Right renal cortex interstitium (tissue), 3 donors: ENCODE measurements around the gene CYP1B1. TPM values are rescaled to one million over a fixed set of nuclear protein-coding genes. Genes with fewer than 3 reads are reported as not detected.

Experiments used
- DNase-seq, 3 donors: peaks; one replicate each; pipeline ENCODE4 v3.0.0-alpha.2; 2013; ENCODE audit warnings: low read depth in 3 of 3, low spot score in 2 of 3
- polyA plus RNA-seq, 3 donors: library from polyadenylated mRNA; unstranded; fragments of 120-200 nt; gene quantifications; one replicate each; pipeline ENCODE4 v1.2.1, GENCODE V29; 2013; ENCODE audit not compliant: insufficient read length in 3 of 3

CYP1B1 gene
- polyA plus RNA-seq, 3 donors: 95.8 to 137 (median 122) TPM

DNA sequence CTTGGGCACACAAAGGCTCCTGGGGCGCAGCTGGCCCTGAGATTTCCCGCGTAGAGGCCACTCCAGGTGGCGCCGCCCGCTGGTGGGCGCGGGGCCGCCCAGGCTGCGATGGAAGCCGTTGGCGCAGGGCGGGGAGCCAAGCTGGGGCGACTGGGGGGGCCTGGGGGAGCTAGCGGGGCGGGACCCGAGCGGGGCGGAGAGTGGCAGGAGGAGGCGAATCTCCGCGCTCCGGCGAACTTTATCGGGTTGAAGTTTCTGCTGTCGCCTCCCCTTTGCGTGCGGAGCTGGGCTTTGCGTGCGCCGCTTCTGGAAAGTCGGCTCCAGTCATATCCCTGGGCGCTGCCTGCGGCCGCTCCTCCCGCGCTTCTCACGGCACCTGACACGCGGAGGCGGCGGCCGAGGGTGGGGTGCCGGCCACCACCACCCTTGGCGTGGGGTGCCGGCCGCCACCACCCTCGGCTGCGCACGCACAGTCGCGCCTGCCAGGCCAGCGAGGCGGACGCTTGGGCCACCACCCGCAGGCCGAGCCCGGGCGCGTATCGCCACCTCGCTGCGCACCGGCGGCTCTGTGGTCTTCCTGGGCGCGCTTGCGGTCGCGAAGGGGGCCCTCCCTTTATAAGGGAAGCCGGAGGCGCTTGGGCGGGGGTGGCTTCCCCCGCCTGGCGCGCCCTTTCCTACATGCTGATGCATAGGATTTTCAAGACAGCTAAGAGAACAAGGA lies 919 bp upstream of the CYP1B1 start:
- DNase-seq: no peak

- no peak for DNase-seq
Measured at GRCh38 chr2:38076152-38076709, 280 bp upstream of the CYP1B1 start.

DNA sequence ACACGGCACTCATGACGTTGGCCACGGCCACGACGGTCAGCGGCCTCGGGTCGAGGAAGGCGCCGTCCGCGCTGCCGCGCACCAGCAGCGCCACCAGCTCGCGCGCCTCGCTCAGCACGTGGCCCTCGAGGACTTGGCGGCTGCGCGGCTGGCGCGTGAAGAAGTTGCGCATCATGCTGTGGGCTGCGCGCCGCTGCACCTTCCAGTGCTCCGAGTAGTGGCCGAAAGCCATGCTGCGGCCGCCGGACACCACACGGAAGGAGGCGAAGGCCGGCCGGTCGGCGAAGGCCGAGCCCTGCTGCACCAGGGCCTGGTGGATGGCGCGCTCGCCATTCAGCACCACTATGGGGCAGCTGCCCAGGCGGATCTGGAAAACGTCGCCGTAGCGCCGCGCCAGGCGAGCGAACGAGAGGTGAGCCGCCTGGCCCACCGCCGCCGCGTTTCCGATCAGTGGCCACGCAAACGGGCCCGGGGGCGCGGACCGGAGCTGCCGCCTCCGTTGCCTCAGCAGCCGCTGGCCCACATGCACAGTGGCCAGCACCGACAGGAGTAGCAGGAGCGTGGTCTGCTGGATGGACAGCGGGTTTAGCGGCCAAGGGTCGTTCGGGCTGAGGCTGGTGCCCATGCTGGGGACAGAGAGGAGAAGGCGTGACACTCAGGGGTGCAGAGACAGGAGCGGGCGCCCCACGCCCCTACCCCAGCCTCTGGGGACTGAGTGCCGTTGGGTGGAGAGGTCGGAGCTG lies 1.0 kb downstream of the CYP1B1 start:
- no peak for DNase-seq

DNA sequence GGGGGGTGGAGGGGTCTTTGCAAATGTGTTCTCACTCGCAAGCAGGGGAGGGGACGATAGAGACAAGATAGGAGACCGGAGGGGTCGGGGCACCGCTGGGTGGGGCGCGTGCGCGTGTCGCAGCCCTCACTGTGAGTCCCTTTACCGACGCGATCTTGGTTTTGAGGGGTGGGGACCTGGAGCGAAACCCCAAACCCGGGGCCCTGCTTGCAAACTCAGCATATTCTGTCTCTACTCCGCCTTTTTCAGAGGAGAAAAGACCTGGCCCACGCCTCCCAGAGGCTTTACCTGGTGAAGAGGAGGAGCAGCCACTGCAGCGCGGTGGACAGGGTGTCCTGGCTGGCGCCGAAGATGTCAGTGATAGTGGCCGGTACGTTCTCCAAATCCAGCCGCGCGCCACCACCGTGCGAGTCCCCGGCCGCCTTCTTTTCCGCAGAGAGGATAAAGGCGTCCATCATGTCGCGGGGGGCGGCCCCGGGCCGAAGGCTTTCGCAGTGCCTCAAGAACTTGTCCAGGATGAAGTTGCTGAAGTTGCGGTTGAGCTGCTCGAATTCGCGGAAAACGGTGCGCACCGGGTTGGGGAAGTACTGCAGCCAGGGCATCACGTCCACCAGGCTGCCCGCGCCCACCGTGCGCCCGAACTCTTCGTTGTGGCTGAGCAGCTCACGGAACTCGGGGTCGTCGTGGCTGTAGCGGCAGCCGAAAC lies 1.7 kb downstream of the CYP1B1 start:
- no peak for DNase-seq

DNA sequence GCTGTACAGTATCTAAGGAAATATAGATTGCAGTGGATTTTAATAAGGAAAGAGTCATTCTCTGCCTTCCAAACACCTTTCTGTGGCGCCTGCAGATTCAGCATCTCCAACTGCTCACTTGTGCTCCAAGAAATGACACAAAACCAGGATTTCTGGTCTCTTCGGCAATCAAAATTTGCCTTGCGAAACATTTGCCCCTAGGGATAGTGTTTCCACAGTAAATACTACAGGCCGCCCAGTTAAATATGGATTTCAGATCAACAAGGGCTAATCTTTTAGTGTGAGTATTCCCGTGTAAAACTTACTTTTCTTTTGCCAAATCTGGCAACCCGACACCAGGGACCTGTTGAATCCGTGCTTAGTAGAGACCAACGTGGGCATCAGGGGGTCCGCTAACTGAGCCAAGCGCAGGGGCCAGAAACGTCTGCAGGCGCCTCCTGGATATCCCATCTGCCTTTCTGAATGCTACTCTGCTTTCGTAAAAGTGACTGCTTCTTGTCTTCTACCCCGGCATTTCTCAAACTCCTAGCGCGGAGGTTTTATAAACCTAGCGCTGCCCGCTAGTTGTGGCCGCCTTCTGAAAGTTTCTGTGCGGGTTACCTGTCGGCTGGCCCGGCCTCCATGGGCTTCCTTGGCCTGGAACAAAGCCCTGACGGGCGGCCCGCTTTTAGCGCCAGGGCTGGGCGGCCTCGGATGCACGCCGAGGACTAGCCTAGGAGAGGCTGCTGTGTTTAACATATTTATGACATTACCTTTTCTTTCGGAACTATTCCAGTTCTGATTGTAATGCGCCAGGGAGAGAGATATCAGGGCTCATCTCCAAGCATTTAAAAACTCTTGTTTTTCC lies 2.5 kb downstream of the CYP1B1 start:
- DNase-seq: no peak

DNA sequence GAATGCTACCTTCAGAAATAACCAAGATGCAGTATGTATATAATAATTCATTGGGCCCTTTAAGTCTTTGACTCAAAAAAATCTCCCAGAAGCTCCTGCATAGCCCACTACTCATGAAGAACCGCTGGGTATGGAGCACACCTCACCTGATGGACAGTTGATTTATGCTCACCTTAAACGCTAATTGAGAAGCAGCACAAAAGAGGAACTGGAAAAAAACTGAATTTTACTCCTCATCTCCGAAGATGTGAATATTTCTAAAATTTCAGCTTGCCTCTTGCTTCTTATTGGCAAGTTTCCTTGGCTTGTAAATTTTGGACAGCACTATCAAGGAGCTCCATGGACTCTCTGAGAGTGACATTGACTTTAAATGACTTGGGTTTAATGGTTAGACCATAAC lies 5.5 kb downstream of the CYP1B1 start:
- no peak for DNase-seq

DNA sequence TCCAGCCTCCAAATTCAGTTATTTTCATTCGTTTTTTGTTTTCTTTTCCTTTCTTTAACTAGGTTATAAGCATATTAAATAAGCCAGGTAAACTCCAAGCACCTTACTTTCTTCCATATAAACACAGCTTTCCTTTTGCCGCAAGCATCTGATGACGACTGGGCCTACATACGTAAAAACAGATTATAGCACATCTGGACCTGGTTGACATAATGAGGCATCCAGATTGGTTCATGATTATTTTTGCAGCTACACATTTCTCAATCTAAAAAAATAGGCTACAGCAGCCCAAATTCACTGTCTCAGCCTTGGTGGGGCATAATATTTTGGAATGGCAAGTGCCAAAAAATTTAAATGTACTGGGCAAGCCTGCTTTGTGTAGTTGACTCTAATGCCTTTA lies 7.7 kb downstream of the CYP1B1 start:
- DNase-seq: no peak

DNA sequence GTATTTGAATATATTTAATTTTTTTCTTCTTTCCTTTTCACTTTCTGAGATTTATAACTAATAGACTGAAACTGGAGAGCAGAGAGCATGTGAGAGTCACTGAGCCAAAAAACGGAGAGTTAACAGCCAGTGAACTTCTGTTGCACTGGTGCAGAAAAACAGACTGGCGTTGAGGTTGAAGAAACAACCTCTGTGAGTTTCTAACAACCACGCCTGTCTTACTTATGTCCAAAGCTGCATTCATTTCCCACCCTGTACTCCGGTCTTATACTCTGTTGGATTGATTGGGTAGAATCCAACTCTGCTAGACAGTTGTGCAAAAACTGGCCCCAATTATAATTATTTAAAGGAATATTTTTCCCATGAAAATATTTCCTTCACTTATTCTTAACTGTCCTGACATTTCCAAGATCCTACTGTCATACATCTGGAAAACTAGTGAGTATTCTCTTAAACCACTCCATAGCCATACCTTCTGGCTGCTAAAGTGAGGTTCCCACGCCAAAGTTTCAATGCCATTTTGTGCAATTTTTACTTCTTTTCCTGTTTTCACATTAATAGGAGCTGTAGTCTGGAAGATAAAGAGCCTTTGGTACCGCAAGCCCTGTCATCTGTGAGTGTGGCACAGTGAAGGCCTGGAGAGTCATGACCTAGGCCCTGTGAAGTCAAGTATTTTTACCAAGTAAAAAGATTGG lies 9.4 kb downstream of the CYP1B1 start:
- DNase-seq: no peak

- no peak for DNase-seq
Measured at GRCh38 chr2:38065502-38066135, 10.3 kb downstream of the CYP1B1 start.

GRCh38 chr2:38064801-38065501 lies 11.0 kb downstream of the CYP1B1 start:
- DNase-seq: no peak

DNA sequence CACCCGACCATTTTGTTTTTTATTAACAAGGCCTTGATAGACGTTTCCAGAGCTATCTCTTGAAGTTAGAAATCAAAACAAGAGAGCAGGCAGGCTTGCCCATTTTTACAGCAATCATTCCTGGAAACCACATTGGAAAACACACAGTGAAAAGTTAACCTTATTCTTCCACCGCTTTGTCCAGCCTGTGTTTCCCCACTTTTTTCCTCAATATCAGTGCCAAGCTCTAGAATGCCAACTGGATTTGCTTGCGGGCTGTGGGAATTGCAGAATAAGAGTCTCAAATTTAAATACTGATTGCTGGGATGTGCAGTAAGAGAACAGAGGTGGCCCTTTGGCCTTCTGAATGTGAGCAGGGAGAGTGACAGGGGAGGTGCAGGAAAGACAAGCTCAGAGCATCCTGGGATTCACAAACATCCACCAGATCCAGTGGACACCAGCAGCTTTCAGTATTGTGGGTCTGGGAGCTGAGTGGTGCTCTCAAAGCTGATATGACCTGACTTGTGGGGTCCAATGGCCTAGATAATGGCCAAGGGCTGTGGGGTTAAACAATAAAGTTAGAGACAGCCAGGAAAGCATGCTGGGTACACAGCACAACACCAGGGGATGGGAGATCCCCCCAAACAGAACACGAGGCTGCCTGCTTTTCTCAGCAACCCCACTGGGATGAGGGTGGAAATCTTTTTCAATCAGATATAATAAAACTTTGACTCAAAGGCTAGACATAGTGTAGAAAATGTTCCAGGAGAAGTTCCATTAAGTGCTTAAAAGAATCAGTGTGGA lies 15.5 kb downstream of the CYP1B1 start:
- DNase-seq: no peak

DNA sequence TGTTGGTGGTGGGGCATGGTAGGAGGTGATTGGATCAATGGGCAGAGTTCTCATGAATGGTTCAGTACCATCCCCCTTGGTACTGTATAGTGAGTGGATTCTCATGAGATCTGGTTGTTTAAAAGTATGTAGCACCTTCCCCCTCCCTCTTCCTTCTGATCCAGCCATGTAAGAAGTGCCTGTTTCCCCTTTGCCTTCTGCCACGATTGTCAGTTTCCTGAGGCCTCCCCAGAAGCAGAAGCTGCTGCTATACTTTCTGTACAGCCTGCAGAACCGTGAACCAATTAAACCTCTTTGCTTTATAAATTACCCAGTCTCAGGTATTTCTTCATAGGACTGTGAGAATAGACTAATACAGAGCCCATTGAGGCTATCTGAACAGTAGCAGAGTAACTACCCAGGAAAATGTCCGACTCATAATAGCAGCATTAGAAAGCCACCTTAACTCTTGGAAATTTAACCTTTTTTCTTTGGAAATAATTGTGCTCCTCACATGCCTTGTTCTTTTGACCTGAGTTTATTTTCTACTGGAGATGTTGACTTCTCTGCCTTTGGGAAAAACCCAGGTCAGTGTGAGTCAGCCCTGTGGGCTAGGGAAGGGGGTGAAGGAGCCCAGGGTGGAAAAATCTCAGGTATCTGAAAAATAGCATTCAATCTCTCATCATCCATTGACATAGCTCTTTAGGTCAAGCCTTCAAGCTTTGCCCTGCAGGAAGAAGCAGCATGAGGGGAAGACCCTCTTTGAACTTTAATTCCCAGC lies 18.1 kb downstream of the CYP1B1 start:
- DNase-seq: no peak

- no peak for DNase-seq
Measured at GRCh38 chr2:38056216-38056615, 19.7 kb downstream of the CYP1B1 start.

DNA sequence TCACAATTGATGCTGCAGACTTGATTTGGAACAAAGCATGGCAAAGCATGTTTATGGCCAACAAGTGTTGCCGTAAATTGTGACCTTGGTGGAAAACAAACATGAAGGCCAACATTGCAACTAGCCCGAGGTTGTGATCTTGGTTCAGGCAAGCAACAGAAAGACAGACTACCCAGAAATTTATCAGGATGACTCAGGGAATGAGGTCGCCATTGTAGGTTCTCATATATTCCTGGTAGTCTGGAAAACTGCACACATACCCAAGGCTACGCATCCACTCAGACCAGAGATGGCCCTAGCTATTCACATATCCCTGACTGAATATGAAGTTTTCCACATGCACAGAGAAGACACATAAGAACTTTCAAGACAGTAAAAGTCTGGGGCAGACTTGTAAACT lies 30.1 kb downstream of the CYP1B1 start:
- no peak for DNase-seq

- DNase-seq: no peak
Measured at GRCh38 chr2:38039121-38039910, 36.6 kb downstream of the CYP1B1 start.

- DNase-seq: no peak
Measured at GRCh38 chr2:38038682-38039081, 37.3 kb downstream of the CYP1B1 start.
